Inferior parietal cortex (tissue), 1 donor: ENCODE data around the gene NDUFAF2.
"Not testable (repeated sequence)": the region's sequence is repeated elsewhere in the genome, so short reads cannot be mapped to it uniquely, and the experiment has no call there.

Experiments
- DNase-seq: peaks from one replicate; pipeline ENCODE4 v3.0.0-alpha.2; 2016; ENCODE audit errors: extremely low spot score

The NDUFAF2 gene

DNA sequence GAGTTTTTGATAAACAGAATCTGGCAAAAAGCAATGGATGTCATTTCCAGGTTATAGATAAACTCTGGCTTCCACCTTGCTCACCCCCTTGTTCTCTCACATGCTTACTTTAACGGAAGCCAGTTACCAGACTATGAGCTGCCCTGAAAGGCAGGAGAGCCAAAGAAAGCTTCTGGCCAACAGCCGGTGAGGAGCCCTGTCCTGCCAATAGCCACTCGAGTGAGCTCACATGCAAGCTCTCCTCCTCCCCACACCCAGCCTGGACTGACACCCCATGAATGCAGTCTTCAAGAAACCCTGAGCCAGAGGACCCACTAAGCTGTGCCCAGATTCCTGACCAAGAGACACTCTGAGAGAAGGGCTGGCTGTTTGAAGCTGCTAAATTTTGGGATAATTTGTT, 231.6 kb downstream of the NDUFAF2 start:
- no peak for DNase-seq

- no peak for DNase-seq
Observed at GRCh38 chr5:61177070-61177469, 232.1 kb downstream of the NDUFAF2 start.

DNA sequence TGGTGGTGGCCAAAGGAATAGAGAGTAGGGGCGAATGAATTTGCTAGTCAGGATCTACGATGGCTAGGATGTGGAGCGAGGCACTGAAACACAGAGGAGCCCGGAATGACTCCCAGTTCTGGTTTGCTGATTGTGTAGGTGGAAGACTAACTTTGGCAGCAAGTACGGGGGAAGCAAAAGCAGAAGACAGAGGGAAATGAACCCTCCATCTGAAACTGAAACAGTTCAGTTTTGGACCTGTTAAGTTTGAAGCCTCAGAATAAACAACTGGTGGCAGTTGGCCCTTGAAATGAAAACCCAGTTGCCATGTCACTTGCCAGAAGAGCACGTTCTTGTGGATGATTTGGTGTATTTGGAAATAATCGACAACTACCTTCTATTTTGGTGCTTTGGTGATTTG, 232.7 kb downstream of the NDUFAF2 start:
- DNase-seq, result no peak

- DNase-seq, result no peak
Observed at GRCh38 chr5:61178702-61179101, 233.7 kb downstream of the NDUFAF2 start.

- no peak for DNase-seq
Observed at GRCh38 chr5:61180886-61181285, 235.9 kb downstream of the NDUFAF2 start.

GRCh38 chr5:61182449-61182848, 237.4 kb downstream of the NDUFAF2 start:
- no peak for DNase-seq

DNA sequence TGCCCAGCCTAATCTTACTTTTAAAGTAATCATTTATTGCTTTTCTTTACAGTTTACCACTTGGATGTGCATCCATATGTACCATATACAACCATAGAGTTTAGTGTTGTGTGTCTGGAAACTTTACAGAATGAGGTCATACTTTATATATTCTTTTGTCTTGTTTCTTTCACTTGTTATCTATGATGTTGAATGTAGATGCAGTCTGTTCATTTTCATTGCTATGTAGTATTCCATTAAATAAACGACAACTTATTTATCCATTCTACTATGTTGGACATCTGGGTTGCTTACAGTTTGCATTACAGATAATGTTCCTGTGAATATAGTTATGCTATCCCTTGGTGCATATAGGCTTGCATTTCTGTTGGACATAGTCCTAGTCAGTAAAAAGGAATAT, 238.5 kb downstream of the NDUFAF2 start:
- DNase-seq, result no peak

GRCh38 chr5:61184708-61185107, 239.7 kb downstream of the NDUFAF2 start:
- no peak for DNase-seq

- no peak for DNase-seq
Observed at GRCh38 chr5:61186634-61187033, 241.6 kb downstream of the NDUFAF2 start.

DNA sequence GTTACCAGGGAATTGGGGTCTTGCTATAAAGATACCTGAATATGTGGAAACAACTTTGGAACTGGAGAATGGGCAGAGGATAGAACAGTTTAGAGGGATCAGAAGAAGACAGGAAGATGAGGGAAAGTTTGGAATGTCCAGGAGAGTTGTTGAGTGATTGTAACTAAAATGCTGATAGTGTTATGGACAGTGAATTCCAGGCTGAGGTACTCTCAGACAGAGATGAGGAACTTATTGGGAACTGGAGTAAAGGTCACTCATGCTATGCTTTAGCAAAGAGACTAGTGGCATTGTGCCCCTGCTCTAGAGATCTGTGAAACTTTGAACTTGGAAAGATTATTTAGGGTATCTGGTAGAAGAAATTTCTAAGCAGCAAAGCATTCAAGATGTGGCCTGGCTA, 242.3 kb downstream of the NDUFAF2 start:
- DNase-seq, result not testable (repeated sequence)

GRCh38 chr5:61187826-61188225, 242.8 kb downstream of the NDUFAF2 start:
- not testable (repeated sequence) for DNase-seq

GRCh38 chr5:61198606-61199005, 253.6 kb downstream of the NDUFAF2 start:
- DNase-seq, result no peak

- no peak for DNase-seq
Observed at GRCh38 chr5:61200582-61201155, 255.7 kb downstream of the NDUFAF2 start.

DNA sequence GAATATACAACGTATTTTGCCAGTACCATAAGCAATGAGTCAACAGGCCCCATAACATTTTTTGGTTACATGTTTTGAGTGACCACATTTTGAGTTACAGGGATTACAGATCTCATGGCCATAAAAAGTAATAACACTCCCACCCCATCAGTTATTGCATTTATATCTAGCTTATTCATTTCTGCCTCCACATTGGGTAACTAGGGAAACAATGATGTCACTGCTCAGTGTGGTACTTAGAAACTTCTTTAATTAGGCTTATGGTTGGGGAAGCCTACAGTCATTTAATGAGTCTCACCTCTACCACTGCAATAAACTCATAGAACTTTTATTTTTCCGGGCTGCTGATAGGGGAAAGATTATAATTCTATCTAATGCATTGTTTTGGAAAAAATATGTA, 257.2 kb downstream of the NDUFAF2 start:
- DNase-seq, result no peak
